Inferior parietal cortex (tissue), 1 donor: ENCODE results near the gene ALKBH8.
A peak's percentile ranks its signal among the peaks of the same experiment; 100 is the strongest.
"Not testable (repeated sequence)": the region's sequence is repeated elsewhere in the genome, so short reads cannot be mapped to it uniquely, and the experiment has no call there.

ENCODE experiments used
- DNase-seq: peaks from one replicate; pipeline ENCODE4 v3.0.0-alpha.2; 2016; ENCODE audit errors: extremely low spot score

Gene ALKBH8

DNA sequence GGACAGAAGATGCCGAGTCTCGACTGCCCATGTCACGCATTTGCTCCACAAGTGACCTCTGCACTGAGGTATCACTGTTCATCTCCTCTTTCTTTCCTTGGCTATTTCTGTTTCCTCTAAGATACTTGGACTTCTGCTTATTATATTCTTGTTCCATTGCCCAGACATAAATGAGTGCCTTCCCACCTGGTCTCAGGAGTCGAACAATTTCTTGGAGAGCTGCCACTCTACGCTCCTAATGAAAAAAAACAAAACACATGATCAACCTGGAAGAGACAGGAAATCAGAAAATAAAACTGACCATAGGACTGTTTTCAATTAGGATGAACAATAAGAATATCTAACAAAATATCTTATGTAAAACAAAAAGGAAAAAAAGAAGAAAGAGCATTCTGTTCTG, 60.6 kb downstream of the ALKBH8 start:
- no peak for DNase-seq

DNA sequence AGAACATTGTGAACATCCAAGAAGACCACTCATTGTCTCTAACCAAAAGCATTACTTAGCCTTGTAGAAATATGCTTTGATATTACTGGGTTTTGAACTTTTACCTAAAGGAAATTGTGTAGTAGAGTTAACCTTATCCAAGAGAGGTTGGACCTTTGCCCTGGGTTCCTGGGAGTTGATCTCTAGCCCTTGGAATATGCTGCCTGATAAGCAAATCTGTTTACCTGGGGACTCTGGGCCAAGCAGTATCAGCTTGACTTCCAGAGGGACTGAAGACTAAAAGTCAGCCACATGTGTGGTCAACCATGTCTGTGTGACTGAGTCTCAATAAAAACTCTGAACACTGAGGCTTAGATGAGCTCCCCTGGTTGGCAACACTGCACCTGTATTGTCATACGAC, 63.8 kb downstream of the ALKBH8 start:
- no peak for DNase-seq

DNA sequence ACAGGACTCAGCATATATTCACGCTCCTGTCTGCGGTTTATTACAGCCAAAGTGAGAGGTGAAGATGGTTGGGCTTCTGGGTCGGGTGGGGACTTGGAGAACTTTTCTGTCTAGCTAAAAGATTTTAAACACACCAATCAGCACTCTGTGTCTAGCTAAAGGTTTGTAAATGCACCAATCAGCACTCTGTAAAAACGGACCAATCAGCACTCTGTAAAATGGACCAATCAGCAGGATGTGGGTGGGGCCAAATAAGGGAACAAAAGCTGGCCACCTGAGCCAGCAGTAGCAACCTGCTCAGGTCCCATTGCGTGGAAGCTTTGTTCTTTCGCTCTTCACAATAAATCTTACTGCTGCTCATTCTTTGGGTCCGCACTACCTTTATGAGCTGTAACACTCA, 68.2 kb downstream of the ALKBH8 start:
- DNase-seq: not testable (repeated sequence)

DNA sequence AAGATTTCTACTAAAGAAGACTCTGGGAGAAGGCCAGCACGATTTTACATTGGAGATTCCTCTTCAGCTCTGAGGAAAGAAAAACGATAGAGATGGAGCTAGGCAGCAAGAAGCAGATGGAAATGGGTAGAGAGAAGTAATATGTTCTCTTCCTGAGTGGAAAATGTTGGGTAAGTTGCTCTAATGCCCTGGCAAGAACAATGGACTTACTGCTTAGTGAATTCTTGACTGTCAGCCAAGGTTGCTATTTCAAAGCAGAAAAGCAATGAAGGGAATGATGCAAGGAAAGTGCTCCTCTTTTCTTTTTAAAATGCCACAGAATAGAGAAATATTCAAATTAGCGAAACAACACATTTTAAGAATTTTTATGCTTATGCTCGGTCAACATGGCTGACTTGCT, 69.5 kb downstream of the ALKBH8 start:
- no peak for DNase-seq

DNA sequence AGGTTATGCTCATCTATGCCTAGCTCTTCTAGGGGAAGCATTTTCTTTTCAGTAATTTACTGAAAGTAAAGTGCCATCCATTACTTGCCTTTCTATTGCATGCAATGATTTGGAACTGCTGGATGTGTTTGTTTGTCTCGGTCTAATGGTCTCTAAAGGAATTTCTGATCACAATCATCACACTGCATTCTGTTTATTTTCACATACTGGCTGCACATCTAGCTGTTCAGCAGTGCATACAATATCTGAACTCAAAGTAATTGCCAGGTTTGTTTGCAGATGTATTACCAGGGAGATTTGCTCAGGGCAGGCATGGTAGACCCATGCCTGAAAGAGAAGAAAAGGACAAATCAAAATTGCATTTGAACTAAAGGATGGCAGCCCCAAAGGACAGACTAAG, 71.5 kb downstream of the ALKBH8 start:
- no peak for DNase-seq

DNA sequence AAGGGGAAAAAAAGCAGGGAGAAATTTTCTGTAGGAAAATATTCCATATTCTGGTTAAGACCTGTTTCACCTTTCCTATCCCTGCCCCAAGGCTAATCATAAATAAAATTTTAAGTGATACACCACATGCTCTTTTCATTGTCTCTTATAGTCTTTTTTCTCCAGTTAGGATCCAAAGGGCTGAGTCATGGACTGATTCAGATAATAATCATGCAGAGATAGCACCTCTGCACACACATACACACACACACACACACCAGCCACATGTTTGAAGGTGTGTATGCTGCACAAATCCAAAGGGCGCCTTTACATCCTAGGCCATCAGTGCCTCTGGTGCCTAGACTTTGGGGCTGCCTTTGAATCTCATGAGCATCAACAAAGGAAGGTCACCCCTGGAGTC, 72.4 kb downstream of the ALKBH8 start:
- DNase-seq: no peak

DNA sequence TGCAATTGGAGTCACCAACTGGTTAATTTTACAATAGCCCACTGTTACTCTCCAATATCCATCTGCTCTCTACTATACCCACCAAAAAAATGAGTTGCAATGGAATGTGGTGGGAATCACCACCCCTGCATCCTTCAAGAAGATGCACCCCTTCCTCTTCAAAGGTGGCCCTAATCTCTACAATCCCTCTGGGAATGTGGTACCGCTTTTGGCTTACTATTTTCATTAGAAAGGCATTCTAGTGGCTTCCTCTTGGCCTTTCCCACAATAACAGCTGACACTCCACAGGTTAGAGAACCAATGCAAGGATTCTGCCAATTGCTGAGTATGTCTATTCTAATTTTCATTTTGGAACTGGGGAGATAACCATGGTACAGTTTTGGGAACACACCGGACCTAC, 74.7 kb downstream of the ALKBH8 start:
- no peak for DNase-seq

DNA sequence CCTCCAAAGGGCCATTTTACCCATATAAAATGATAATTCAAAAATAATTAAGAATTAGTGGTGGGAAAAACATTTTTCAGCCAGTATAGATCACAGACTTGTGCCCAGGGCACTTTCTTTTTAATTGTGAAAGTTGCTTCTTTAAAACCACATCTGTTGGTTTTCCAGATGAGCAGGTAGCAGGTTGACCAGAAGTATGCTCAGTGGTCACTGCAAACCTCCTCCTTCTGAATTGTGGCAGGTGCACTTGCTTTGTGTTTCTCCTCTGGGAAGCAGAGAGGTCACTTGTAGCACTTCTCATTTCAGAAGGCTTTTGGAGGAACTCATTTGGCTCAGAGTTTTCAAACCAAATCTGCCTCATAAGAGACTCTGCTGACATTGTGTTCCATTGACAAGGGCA, 83.3 kb downstream of the ALKBH8 start:
- DNase-seq: no peak

DNA sequence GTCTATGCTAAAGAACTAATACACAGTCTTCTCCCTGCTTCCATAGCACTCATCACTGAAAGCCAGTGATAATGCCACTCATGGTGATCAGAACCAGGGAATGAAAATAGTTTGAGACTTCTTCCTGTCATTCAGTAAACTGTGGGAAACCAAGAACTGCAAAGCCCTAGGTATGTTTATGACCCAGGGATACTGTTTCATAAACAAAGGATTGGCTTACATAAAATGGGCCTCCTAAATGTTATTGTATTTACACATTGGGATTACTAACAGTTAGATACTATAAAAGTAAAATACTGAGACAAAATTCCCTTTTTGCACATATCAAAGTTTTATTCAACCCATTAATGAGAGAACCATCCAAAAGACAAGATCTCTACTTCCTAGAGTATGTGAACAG, 86.6 kb downstream of the ALKBH8 start:
- DNase-seq: no peak

DNA sequence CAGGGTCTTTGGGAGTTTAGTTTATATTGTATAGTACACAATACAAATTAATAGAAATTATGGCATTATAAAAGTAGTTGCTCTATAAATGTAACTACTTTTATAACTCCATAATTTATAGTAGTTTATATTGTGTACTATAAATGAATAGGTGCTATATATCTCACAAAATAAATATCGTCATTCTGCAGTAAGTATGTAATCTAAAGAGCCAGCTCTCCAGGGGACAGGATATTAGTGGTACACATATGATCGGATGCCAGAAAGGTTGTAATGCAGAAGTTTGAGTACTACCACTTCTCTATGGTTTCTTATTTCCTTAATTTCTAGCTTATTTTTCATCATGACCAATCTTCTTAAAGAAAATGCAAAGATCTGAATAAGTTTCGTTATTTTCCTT, 87.7 kb downstream of the ALKBH8 start:
- no peak for DNase-seq

DNA sequence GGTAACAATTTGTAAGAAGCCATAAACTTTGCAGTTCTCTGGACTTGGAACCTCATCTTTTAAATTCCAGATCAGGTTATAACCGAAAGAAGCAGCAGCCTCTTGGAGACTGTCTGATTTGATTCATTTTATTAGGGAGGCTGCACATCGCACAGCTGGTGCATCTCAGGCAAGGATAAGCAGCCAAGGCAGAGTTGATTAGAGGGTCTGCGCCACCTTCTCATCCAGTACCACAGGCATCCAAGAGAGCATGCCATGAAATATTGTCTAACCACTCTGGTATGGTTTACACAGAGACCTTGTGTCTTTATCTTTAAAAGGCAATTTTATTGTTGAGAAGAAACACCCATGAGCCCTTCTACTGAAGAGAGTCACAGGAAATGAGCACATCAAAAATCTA, 91.7 kb downstream of the ALKBH8 start:
- no peak for DNase-seq

DNA sequence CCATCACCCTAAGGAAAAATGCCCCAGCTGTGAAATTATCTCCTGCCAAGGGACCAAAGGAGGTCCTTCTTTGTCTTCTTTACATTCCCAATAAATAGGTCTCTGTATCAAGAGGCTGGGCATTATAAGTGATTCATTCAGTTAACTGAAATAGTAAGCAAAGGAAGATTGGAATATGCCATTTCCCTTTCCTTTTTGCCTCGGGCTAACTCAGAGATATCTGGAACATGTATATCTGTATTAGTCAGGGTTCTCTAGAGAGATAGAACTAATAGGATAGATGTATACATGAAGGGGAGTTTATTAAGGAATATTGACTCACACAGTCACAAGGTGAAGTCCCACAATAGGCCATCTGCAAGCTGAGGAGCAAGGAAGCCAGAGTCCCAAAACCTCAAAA, 92.6 kb downstream of the ALKBH8 start:
- DNase-seq: no peak

DNA sequence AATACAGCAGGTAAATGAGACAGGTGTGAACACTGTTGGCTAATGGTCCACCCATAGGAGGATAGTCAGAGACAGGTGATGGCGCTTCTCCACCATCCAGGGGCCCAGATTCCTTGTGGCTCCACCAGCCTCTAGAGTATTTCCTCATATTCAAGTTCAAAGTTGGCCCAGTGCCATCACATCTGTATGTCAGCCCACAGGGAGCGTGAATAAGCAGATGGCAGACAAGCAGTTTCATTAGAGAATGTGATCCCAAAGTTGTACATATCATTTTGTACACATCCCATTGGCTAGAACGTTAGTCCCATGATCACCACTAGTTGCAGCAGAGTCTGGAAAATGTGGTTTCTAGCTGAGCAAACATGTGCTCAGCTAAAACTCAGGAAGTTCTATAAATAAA, 96.9 kb downstream of the ALKBH8 start:
- DNase-seq: no peak

DNA sequence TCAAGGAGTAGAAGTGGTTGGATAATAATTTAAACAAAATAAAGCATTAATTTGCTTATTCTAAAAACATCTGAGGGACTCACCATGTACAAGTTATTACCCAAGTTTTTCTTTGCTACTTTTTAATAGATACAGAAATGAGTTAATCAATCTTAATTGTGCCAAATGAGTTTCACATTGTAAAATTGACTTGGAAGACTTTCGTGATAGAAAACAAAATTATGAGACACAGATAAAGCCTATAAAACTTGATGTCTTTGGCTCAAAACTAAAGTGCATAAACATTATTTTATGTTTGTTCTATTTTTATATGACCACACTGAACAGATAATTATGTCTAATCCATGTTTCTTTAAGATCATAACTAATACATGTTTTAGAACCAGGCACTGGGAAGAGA, 97.8 kb downstream of the ALKBH8 start:
- DNase-seq: no peak

DNA sequence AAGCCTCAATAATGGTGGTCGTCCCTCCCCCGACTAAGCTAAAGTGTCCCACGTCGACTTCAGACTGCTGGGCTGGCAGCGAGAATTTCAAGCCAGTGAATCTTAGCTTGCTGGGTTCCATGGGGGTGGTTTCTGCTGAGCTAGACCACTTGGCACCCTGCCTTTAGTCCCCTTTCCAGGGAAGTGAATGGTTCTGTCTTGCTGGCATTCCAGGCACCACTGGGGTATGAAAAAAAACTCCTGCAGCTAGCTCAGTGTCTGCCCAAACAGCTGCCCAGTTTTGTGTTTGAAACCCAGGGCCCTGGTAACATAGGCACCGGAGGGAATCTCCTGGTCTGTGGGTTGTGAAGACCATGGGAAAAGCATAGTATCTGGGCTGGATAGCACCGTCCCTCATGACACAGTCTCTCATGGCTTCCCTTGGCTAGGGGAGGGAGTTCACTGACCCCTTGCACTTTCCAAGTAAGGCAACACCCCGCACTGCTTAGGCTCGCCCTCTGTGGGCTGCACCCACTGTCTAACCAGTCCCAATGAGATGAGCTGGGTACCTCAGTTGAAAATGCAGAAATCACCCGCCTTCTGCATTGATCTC, 99.2 kb downstream of the ALKBH8 start:
- DNase-seq: not testable (repeated sequence)

DNA sequence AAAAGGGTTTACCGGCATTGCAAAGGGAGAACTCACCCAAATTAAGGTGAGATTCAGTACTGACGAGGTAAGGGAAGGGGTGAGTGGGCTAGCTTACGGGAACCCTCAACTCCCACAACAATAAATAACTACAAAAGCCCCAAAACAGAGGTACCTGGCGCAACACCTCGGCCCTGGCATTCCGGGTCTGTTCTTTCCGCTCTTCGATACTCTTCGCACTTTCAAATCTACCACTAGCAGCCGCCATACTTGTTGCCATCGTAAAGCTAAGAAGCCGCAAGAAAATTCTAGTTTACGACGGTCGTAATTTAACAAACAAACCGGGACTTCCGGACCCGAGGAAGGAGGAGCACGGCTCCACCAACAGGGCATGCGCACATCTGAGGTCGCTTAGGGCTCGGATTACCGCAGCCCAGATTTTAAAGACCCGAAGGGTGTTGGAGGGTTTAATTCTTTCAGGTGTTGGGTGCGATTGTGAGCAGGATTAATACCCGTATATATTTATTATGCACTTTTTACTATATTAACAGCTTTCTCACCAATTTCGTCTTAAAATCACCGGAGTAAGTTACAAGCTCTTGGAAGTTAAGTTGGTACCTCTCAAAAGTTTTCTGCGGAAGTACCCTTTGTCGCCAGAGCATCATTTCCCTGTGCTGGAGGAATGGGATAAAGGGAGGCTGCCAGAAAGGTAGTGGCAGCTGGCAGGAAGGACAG, 107.8 kb downstream of the ALKBH8 start, which contains the start of gene CWF19L2:
CWF19L2 (minus strand) TSS at position 268 of the 714 bp plus-strand sequence; CDS start at position 259, 9 bp downstream.
- DNase-seq: peak; percentile 99

DNA sequence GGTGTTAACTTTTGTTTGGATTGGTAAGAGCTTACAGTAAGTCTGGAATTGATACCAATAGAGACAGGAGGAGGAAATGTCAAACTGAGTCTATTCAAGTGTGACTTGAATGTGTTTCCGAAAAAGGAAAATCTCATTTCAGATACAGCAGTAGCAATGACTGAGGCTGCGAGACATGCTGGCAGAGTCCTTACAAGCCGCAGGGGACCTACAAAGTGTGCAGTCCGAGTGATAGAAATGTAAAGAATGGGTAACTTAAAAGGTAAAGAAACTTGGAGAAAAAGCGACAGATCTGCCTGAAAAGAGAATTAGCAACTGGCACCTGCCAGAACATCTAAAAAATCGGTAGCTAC, 108.4 kb downstream of the ALKBH8 start:
- no peak for DNase-seq

DNA sequence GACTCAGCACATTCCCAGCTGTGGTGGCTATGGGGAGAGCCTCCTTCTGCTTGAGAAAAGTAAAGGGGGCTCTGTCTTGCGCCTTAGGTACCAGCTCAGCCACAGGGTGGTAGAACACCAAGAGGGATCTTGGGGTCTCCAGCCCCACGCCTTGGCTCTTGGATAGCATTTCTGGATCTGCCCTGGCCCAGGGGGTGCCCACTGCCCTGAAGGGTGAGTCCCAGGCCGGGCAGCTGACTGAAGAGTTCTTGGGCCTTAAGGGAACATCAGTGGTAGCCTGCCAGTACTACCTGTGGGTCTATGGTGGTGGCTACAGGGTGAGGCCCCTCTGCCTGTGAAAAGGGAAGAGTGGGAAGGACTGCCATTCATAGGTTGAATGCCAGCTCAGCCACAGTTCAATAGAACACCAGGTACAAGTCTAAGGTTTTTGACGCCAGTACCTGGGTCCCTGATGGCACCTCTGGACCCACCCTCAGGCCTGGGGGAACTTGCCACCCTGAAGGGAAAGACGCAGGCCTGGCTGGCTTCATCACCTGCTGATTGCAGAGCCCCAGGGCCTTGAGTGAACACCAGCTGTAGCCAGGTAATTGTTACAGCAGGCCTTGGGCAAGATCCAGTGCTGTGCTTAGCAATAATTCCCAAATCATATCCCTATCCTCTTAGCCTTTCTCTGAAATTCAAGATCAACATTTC, 111.8 kb downstream of the ALKBH8 start:
- DNase-seq: no peak
